Esophagus muscularis mucosa (tissue), 4 donors: ENCODE results near the gene PALMD. TPM values are rescaled to one million over a fixed set of nuclear protein-coding genes. Genes with fewer than 3 reads are reported as not detected.

Experiments used
- DNase-seq: peaks from one replicate; pipeline ENCODE4 v3.0.0-alpha.2; 2017; ENCODE audit errors: extremely low spot score
- H3K27ac ChIP-seq, 4 donors: fragments of 200-600 bp; sonication (generic); replicated peaks in 1 of 4; 1 replicate in 3 of 4; 2 replicates in 1 of 4; pipeline ENCODE4 v1.5.1; 2016 to 2019; ENCODE audit warnings: mild to moderate bottlenecking in 1 of 4
- H3K27me3 ChIP-seq, 4 donors: fragments of 200-600 bp; sonication (generic); one replicate each; pipeline versions ENCODE4 v1.5.1 to v1.6.0; 2016 to 2019
- H3K36me3 ChIP-seq, 4 donors: fragments of 200-600 bp; sonication (generic); one replicate each; pipeline ENCODE4 v1.5.1; 2016 to 2019
- H3K4me1 ChIP-seq, 4 donors: fragments of 200-600 bp; sonication (generic); one replicate each; pipeline ENCODE4 v1.5.1; 2016 to 2019
- H3K4me3 ChIP-seq, 4 donors: fragments of 200-600 bp; sonication (generic); 1 replicate in 2 of 4; 2 replicates in 2 of 4; pipeline ENCODE4 v1.5.1; 2016 to 2019; ENCODE audit warnings: mild to moderate bottlenecking in 4 of 4, moderate library complexity in 1 of 4
- H3K9me3 ChIP-seq, 4 donors: fragments of 200-600 bp; sonication (generic); 1 replicate in 3 of 4; 2 replicates in 1 of 4; pipeline ENCODE4 v1.5.1; 2016 to 2019
- CTCF ChIP-seq, 3 experiments: fragments of 200-600 bp in 2 of 3; fragments of 450-650 bp in 1 of 3; sonication (generic) in 2 of 3; IDR thresholded peaks; one replicate each; pipeline ENCODE4 v1.5.1; 2017 to 2019; ENCODE audit warnings: antibody characterized with exemption in 3 of 3, mild to moderate bottlenecking in 2 of 3, moderate library complexity in 1 of 3
- EP300 ChIP-seq: sonication (generic); formaldehyde crosslinking; IDR thresholded peaks from one replicate; pipeline ENCODE4 v1.6.1; 2017; ENCODE audit warnings: antibody characterized with exemption
- POLR2A ChIP-seq: fragments of 450-650 bp; IDR thresholded peaks from one replicate; pipeline ENCODE4 v1.6.1; 2017; ENCODE audit warnings: antibody characterized with exemption, moderate library complexity, mild to moderate bottlenecking, low read depth
- POLR2AphosphoS5 ChIP-seq, 2 donors: sonication (generic); formaldehyde crosslinking; IDR thresholded peaks; one replicate each; pipeline ENCODE4 v1.6.1; 2017; ENCODE audit warnings: antibody characterized with exemption in 2 of 2
- WGBS: methylation state at CpG from one replicate; pipeline ENCODE4 v1.1.5; 2018; 5-methylcytosine and 5-hydroxymethylcytosine counted together
- intact Hi-C: fragments of 100-400 bp; cut with DNase I; formaldehyde crosslinking; loops from one replicate; pipeline ENCODE4 v1.15.1; 2023
- total RNA-seq, 4 donors: library from RNA; depleted of rRNA; stranded (reverse); fragments of >200 nt; gene quantifications; one replicate each; pipeline versions ENCODE4 v1.1.0 to v1.2.1, GENCODE V29; 2016

Gene PALMD
- total RNA-seq, 4 donors from 2014 or later = 15.4 to 33.0 (median 27.5) TPM

DNA sequence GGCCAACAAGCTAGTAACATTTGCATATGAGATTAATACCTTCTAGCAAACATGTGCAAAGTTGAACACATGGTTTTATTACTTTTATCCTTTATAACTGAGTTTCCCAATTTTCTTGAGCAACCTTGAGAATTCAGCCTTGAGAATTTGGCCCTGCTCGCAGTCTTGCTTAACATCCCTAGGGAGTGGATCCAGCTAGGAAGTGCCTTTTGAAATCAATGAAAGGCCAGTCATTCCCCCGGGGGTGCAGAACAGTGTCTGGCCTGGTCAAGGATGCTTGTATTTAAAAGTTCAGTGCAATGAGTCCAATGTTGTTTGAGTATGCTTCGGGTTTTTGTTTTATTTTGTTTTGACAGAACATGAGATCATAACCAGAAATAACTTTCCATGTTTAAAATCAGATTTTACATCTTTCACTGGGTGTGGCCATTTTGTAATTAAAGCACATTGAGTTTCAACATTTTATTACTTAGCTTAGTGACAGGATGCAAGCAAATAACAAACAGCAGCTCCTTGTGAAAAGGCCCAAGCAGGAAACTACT, 16.7 kb downstream of the PALMD start:
- Histone ChIP-seq H3K36me3 (peaks cover 0 to 31% (median 3%) of the 10 kb centered on the region in 4 donors), H3K4me1 (peaks cover 38 to 68% (median 47%) of the 10 kb centered on the region in 4 donors), H3K27ac (peak overlapping the region; percentile 55 to 65 (median 57)), H3K9me3 (no peaks in the 10 kb centered on the region), H3K27me3 (no peaks in the 10 kb centered on the region), H3K4me3 (no peak overlapping the region)
- intact Hi-C loops = no loop called here
- DNase-seq = peak; percentile 93
- WGBS = 35% methylated on average over 3 of the region's 3 CpGs
- TF ChIP-seq EP300 (no peak), POLR2A (no peak), CTCF (IDR thresholded peaks at IDR 0.05) (no peak), POLR2AphosphoS5 (IDR thresholded peaks at IDR 0.05) (peak; percentile 62 to 73)

DNA sequence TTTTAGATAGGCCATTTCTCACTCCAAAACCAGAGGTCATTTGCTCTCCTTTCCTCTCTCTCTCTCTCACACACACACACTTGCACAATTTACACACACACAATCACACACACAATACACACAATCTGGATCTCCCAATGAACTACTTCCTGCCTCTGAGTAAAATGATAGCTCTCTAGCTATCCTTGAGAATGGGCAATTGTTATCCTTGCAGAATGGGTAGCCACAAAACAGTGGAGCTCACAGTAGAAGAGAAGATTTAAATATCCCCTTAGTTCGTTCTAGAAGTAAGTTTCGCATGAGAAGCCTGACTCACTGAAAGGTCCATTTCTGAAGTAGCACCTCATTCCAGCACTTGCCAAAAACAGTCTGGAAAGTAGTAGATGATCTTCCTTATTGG, 17.6 kb downstream of the PALMD start:
- Histone ChIP-seq H3K9me3 (no peaks in the 10 kb centered on the region), H3K27me3 (no peaks in the 10 kb centered on the region), H3K36me3 (peaks cover 0 to 40% (median 9%) of the 10 kb centered on the region in 4 donors), H3K4me3 (no peak overlapping the region), H3K27ac (peak overlapping the region; percentile 55 to 65 (median 57)), H3K4me1 (peaks cover 38 to 68% (median 47%) of the 10 kb centered on the region in 4 donors)
- no peak for DNase-seq
- WGBS = 91% methylated on average over 2 of the region's 2 CpGs
- intact Hi-C loops = no loop called here
- no peak for TF ChIP-seq CTCF (IDR thresholded peaks at IDR 0.05)
- TF ChIP-seq EP300 = no peak
- TF ChIP-seq POLR2AphosphoS5 (IDR thresholded peaks at IDR 0.05) = no peak
- no peak for TF ChIP-seq POLR2A

DNA sequence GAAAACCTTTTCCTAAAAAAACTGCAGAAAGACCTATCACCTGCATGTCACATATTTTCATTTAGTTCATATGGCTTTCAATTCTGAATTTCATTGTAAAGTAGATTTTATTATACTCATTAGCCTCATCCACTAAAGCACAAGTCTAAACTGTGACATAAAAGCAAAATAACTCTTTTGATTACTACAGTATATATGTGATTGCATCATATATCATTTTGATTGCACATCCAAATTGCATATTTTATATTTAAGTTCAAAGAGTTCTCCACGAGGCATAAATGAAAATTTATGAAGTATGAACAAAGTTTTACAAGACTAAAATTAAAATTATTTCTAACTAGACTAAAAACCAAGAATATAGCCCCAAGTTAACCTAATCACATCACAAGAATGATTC, 19.3 kb downstream of the PALMD start:
- Histone ChIP-seq H3K4me1 (peaks cover 25 to 62% (median 33%) of the 10 kb centered on the region in 4 donors), H3K27me3 (no peaks in the 10 kb centered on the region)

GRCh38 chr1:99669376-99669775, 23.5 kb downstream of the PALMD start:
- peaks cover 34 to 63% (median 36%) of the 10 kb centered on the region in 4 donors for H3K4me1 ChIP-seq

More for the DNA sequence above, 19.3 kb downstream of the PALMD start:
- DNase-seq = no peak
- Histone ChIP-seq H3K9me3 (no peaks in the 10 kb centered on the region), H3K4me3 (no peak overlapping the region), H3K27ac (no peak overlapping the region), H3K36me3 (peaks cover 0 to 55% (median 13%) of the 10 kb centered on the region in 4 donors)
- intact Hi-C loops = no loop called here
- WGBS = 78% methylated on average over 1 of the region's 1 CpG
- TF ChIP-seq POLR2A (no peak), CTCF (IDR thresholded peaks at IDR 0.05) (no peak), POLR2AphosphoS5 (IDR thresholded peaks at IDR 0.05) (no peak), EP300 (no peak)

More at GRCh38 chr1:99669376-99669775, 23.5 kb downstream of the PALMD start:
- Histone ChIP-seq H3K36me3 (peaks cover 0 to 80% (median 13%) of the 10 kb centered on the region in 4 donors), H3K4me3 (no peak overlapping the region), H3K9me3 (no peaks in the 10 kb centered on the region), H3K27me3 (no peaks in the 10 kb centered on the region), H3K27ac (peak overlapping the region in 1 of 4 donors; percentile 9)
- 88% methylated on average over 4 of the region's 4 CpGs for WGBS
- TF ChIP-seq CTCF (IDR thresholded peaks at IDR 0.05) (no peak), POLR2A (no peak), POLR2AphosphoS5 (IDR thresholded peaks at IDR 0.05) (no peak), EP300 (no peak)
- DNase-seq = no peak
- intact Hi-C loops = no loop called here
